Cerebellar nuclear complex (tissue), 1 donor: ENCODE results near the gene TMEM82.
A peak's percentile ranks its signal among the peaks of the same experiment; 100 is the strongest.

ENCODE experiments used
- DNase-seq, 2 experiments: peaks; one replicate each; lab custom pipeline; 2025; lab: John Stamatoyannopoulos, UW

The TMEM82 gene

GRCh38 chr1:15757016-15757543 lies 14.8 kb downstream of the TMEM82 start:
- DNase-seq = no peak

GRCh38 chr1:15757575-15758342 lies 15.5 kb downstream of the TMEM82 start:
- no peak for DNase-seq

- DNase-seq = no peak
These were observed 16.1 kb downstream of the TMEM82 start, which contains the start of gene FBLIM1 for GRCh38 chr1:15758343-15758931. Gene FBLIM1, plus strand, starts transcription at chr1:15758795. Its CDS starts 6,189 bp downstream, at chr1:15764984.

- DNase-seq = no peak
These were observed 16.8 kb downstream of the TMEM82 start for GRCh38 chr1:15758953-15759661.

GRCh38 chr1:15760520-15761211 lies 18.4 kb downstream of the TMEM82 start:
- no peak for DNase-seq

GRCh38 chr1:15761366-15762128 lies 19.2 kb downstream of the TMEM82 start:
- no peak for DNase-seq

GRCh38 chr1:15762546-15762945 lies 20.2 kb downstream of the TMEM82 start:
- no peak for DNase-seq

GRCh38 chr1:15764269-15764764 lies 22.0 kb downstream of the TMEM82 start:
- no peak for DNase-seq

- DNase-seq = no peak
These were observed 22.6 kb downstream of the TMEM82 start for GRCh38 chr1:15764890-15765289.

- DNase-seq = no peak
These were observed 23.3 kb downstream of the TMEM82 start for GRCh38 chr1:15765495-15766194.

- no peak for DNase-seq
These were observed 25.6 kb downstream of the TMEM82 start for GRCh38 chr1:15767941-15768340.

- DNase-seq = no peak
These were observed 26.1 kb downstream of the TMEM82 start for GRCh38 chr1:15768388-15768787.

GRCh38 chr1:15770313-15770962 lies 28.1 kb downstream of the TMEM82 start:
- DNase-seq = no peak

- no peak for DNase-seq
These were observed 29.7 kb downstream of the TMEM82 start for GRCh38 chr1:15771836-15772515.

GRCh38 chr1:15775706-15776105 lies 33.4 kb downstream of the TMEM82 start:
- DNase-seq = no peak

GRCh38 chr1:15777909-15778707 lies 35.8 kb downstream of the TMEM82 start:
- no peak for DNase-seq

GRCh38 chr1:15785683-15786082 lies 43.4 kb downstream of the TMEM82 start:
- DNase-seq = no peak

GRCh38 chr1:15786581-15786980 lies 44.3 kb downstream of the TMEM82 start:
- peak in 1 of 2 experiments; percentile 28 for DNase-seq
